Mesendoderm (in vitro differentiated cells): ENCODE data around the gene DNM3.
A peak's percentile ranks its signal among the peaks of the same experiment; 100 is the strongest.

ENCODE experiments used
- DNase-seq: peaks from one replicate; pipeline ENCODE4 v3.0.0; 2013
- H2AK5ac ChIP-seq: 2 replicates; pipeline ENCODE4 v1.6.1; 2013; ENCODE audit warnings: low read length, inconsistent platforms
- H2BK120ac ChIP-seq: 2 replicates; pipeline ENCODE4 v1.6.1; 2013; ENCODE audit warnings: low read depth, mild to moderate bottlenecking, low read length, moderate library complexity, mixed read lengths
- H2BK15ac ChIP-seq: replicated peaks from 2 replicates; pipeline ENCODE4 v1.6.1; 2013; ENCODE audit warnings: low read depth, mild to moderate bottlenecking, moderate library complexity
- H2BK5ac ChIP-seq: 2 replicates; pipeline ENCODE4 v1.6.1; 2013; ENCODE audit warnings: low read length, inconsistent platforms
- H3K18ac ChIP-seq: 2 replicates; pipeline ENCODE4 v1.6.1; 2013; ENCODE audit warnings: mild to moderate bottlenecking, low read length, mixed read lengths
- H3K23ac ChIP-seq: one replicate; pipeline ENCODE4 v1.6.1; 2013; ENCODE audit warnings: low read length
- H3K27ac ChIP-seq: 2 replicates; pipeline ENCODE4 v1.5.1; 2013; ENCODE audit warnings: low read depth, mild to moderate bottlenecking, inconsistent platforms, low read length, moderate library complexity
- H3K27me3 ChIP-seq: 2 replicates; pipeline ENCODE4 v1.6.1; 2013; ENCODE audit warnings: low read length, control low read depth, mild to moderate bottlenecking, inconsistent platforms; ENCODE audit not compliant: insufficient read depth, poor library complexity
- H3K36me3 ChIP-seq: 2 replicates; pipeline ENCODE4 v1.6.1; 2013; ENCODE audit warnings: low read length, inconsistent platforms; ENCODE audit not compliant: control insufficient read depth, insufficient read depth
- H3K4ac ChIP-seq: one replicate; pipeline ENCODE4 v1.6.1; 2013; ENCODE audit warnings: low read depth, mild to moderate bottlenecking, low read length, moderate library complexity
- H3K4me1 ChIP-seq: 2 replicates; pipeline ENCODE4 v1.6.1; 2013; ENCODE audit warnings: low read depth, low read length, inconsistent platforms; ENCODE audit not compliant: control insufficient read depth
- H3K4me2 ChIP-seq: 2 replicates; pipeline ENCODE4 v1.6.1; 2013; ENCODE audit warnings: low read length
- H3K4me3 ChIP-seq: 2 replicates; pipeline ENCODE4 v1.5.1; 2013; ENCODE audit warnings: mild to moderate bottlenecking, low read length
- H3K56ac ChIP-seq: one replicate; pipeline ENCODE4 v1.6.1; 2013; ENCODE audit warnings: low read length
- H3K79me1 ChIP-seq: 2 replicates; pipeline ENCODE4 v1.6.1; 2013; ENCODE audit warnings: low read length, inconsistent platforms
- H3K79me2 ChIP-seq: 2 replicates; pipeline ENCODE4 v1.6.1; 2013; ENCODE audit warnings: mild to moderate bottlenecking, low read length; ENCODE audit not compliant: control insufficient read depth, insufficient read depth
- H3K9ac ChIP-seq: 2 replicates; pipeline ENCODE4 v1.6.1; 2013; ENCODE audit warnings: low read length, inconsistent platforms
- H4K5ac ChIP-seq: one replicate; pipeline ENCODE4 v1.6.1; 2013; ENCODE audit warnings: low read length
- H4K8ac ChIP-seq: one replicate; pipeline ENCODE4 v1.6.1; 2013; ENCODE audit warnings: low read depth, mild to moderate bottlenecking, control low read depth, low read length, moderate library complexity
- WGBS: extraction: QIAGEN DNeasy Blood & Tissue Kit; methylation state at CpG from one replicate; pipeline ENCODE4 v1.1.7; 2013; ENCODE audit warnings: low lambda C conversion rate, missing lambda C conversion rate; ENCODE audit not compliant: insufficient coverage; ENCODE audit errors: extremely low coverage; 5-methylcytosine and 5-hydroxymethylcytosine counted together

The DNM3 gene

GRCh38 chr1:172168597-172168872 is 327.2 kb downstream of the DNM3 start:
- Histone ChIP-seq H3K27me3 (no peaks in the 10 kb centered on the region), H3K4me2 (no peak overlapping the region), H4K5ac (no peak overlapping the region), H4K8ac (no peak overlapping the region), H3K4me1 (no peaks in the 10 kb centered on the region), H3K23ac (no peak overlapping the region), H2AK5ac (no peak overlapping the region), H3K18ac (no peak overlapping the region), H2BK15ac (no peak overlapping the region), H2BK5ac (no peak overlapping the region), H3K79me2 (no peaks in the 10 kb centered on the region), H2BK120ac (no peak overlapping the region), H3K9ac (no peak overlapping the region), H3K4ac (no peak overlapping the region), H3K27ac (no peak overlapping the region), H3K36me3 (no peaks in the 10 kb centered on the region), H3K4me3 (no peak overlapping the region), H3K79me1 (no peaks in the 10 kb centered on the region), H3K56ac (no peak overlapping the region)
- WGBS = no CpG with 5 or more reads among the region's 2 CpGs
- DNase-seq = no peak

GRCh38 chr1:172169836-172170235 is 328.5 kb downstream of the DNM3 start:
- Histone ChIP-seq H3K79me2 (no peaks in the 10 kb centered on the region), H3K79me1 (no peaks in the 10 kb centered on the region), H3K56ac (no peak overlapping the region), H3K4me2 (no peak overlapping the region), H3K23ac (no peak overlapping the region), H2BK5ac (no peak overlapping the region), H2BK15ac (no peak overlapping the region), H4K5ac (no peak overlapping the region), H3K9ac (no peak overlapping the region), H3K27me3 (no peaks in the 10 kb centered on the region), H3K36me3 (no peaks in the 10 kb centered on the region), H3K4ac (no peak overlapping the region), H2BK120ac (no peak overlapping the region), H3K18ac (no peak overlapping the region), H3K4me3 (no peak overlapping the region), H3K4me1 (no peaks in the 10 kb centered on the region), H2AK5ac (no peak overlapping the region), H3K27ac (no peak overlapping the region), H4K8ac (no peak overlapping the region)
- no peak for DNase-seq

- H3K4ac ChIP-seq = no peak overlapping the region
- no peak overlapping the region for H4K8ac ChIP-seq
- no peak overlapping the region for H3K4me3 ChIP-seq
- H3K56ac ChIP-seq = no peak overlapping the region
- H3K36me3 ChIP-seq = no peaks in the 10 kb centered on the region
- H3K18ac ChIP-seq = no peak overlapping the region
- H3K4me1 ChIP-seq = no peaks in the 10 kb centered on the region
- no peak overlapping the region for H2BK120ac ChIP-seq
- no peaks in the 10 kb centered on the region for H3K79me1 ChIP-seq
- no peak for DNase-seq
- no peak overlapping the region for H2BK5ac ChIP-seq
- H3K27me3 ChIP-seq = no peaks in the 10 kb centered on the region
- H2AK5ac ChIP-seq = no peak overlapping the region
- no peak overlapping the region for H3K23ac ChIP-seq
- no CpG with 5 or more reads among the region's 5 CpGs for WGBS
- no peak overlapping the region for H4K5ac ChIP-seq
- H3K27ac ChIP-seq = no peak overlapping the region
- no peak overlapping the region for H3K9ac ChIP-seq
- H2BK15ac ChIP-seq = no peak overlapping the region
- no peaks in the 10 kb centered on the region for H3K79me2 ChIP-seq
- H3K4me2 ChIP-seq = no peak overlapping the region
Observed at GRCh38 chr1:172172352-172172831, 331.1 kb downstream of the DNM3 start.

GRCh38 chr1:172176206-172176605 is 334.9 kb downstream of the DNM3 start:
- no peak overlapping the region for H3K4me2 ChIP-seq
- no peak overlapping the region for H2BK15ac ChIP-seq
- no peaks in the 10 kb centered on the region for H3K36me3 ChIP-seq
- no peak overlapping the region for H3K4me3 ChIP-seq
- no peak overlapping the region for H3K56ac ChIP-seq
- no peak overlapping the region for H4K8ac ChIP-seq
- no peaks in the 10 kb centered on the region for H3K4me1 ChIP-seq
- no peak for DNase-seq
- no peaks in the 10 kb centered on the region for H3K79me2 ChIP-seq
- no peak overlapping the region for H3K23ac ChIP-seq
- no peak overlapping the region for H3K4ac ChIP-seq
- no peak overlapping the region for H3K9ac ChIP-seq
- H2BK5ac ChIP-seq = no peak overlapping the region
- no CpG with 5 or more reads among the region's 1 CpG for WGBS
- H3K18ac ChIP-seq = no peak overlapping the region
- no peak overlapping the region for H2BK120ac ChIP-seq
- H3K79me1 ChIP-seq = no peaks in the 10 kb centered on the region
- no peak overlapping the region for H2AK5ac ChIP-seq
- no peaks in the 10 kb centered on the region for H3K27me3 ChIP-seq
- no peak overlapping the region for H3K27ac ChIP-seq
- H4K5ac ChIP-seq = no peak overlapping the region

GRCh38 chr1:172177849-172178248 is 336.6 kb downstream of the DNM3 start:
- Histone ChIP-seq H3K79me2 (no peaks in the 10 kb centered on the region), H3K27me3 (no peaks in the 10 kb centered on the region), H2BK15ac (no peak overlapping the region), H3K27ac (no peak overlapping the region), H3K56ac (no peak overlapping the region), H2BK5ac (no peak overlapping the region), H3K4me2 (no peak overlapping the region), H4K8ac (no peak overlapping the region), H3K4me3 (no peak overlapping the region), H3K4me1 (no peaks in the 10 kb centered on the region), H2AK5ac (no peak overlapping the region), H3K23ac (no peak overlapping the region), H3K18ac (no peak overlapping the region), H4K5ac (no peak overlapping the region), H3K9ac (no peak overlapping the region), H2BK120ac (no peak overlapping the region), H3K79me1 (no peaks in the 10 kb centered on the region), H3K36me3 (no peaks in the 10 kb centered on the region), H3K4ac (no peak overlapping the region)
- DNase-seq = no peak
- WGBS = no CpG with 5 or more reads among the region's 2 CpGs

GRCh38 chr1:172178886-172179285 is 337.6 kb downstream of the DNM3 start:
- DNase-seq = no peak
- Histone ChIP-seq H3K23ac (no peak overlapping the region), H3K4me1 (no peaks in the 10 kb centered on the region), H3K79me2 (no peaks in the 10 kb centered on the region), H3K79me1 (no peaks in the 10 kb centered on the region), H2BK120ac (no peak overlapping the region), H3K4me3 (no peak overlapping the region), H3K27ac (no peak overlapping the region), H3K56ac (no peak overlapping the region), H2AK5ac (no peak overlapping the region), H2BK5ac (no peak overlapping the region), H3K27me3 (no peaks in the 10 kb centered on the region), H3K4ac (no peak overlapping the region), H3K4me2 (no peak overlapping the region), H4K5ac (no peak overlapping the region), H4K8ac (peak overlapping the region; percentile 28), H3K36me3 (no peaks in the 10 kb centered on the region), H2BK15ac (no peak overlapping the region), H3K18ac (no peak overlapping the region), H3K9ac (no peak overlapping the region)
- no CpG with 5 or more reads among the region's 2 CpGs for WGBS
